ENCODE results near the gene KIF3A.

The KIF3A gene

DNA sequence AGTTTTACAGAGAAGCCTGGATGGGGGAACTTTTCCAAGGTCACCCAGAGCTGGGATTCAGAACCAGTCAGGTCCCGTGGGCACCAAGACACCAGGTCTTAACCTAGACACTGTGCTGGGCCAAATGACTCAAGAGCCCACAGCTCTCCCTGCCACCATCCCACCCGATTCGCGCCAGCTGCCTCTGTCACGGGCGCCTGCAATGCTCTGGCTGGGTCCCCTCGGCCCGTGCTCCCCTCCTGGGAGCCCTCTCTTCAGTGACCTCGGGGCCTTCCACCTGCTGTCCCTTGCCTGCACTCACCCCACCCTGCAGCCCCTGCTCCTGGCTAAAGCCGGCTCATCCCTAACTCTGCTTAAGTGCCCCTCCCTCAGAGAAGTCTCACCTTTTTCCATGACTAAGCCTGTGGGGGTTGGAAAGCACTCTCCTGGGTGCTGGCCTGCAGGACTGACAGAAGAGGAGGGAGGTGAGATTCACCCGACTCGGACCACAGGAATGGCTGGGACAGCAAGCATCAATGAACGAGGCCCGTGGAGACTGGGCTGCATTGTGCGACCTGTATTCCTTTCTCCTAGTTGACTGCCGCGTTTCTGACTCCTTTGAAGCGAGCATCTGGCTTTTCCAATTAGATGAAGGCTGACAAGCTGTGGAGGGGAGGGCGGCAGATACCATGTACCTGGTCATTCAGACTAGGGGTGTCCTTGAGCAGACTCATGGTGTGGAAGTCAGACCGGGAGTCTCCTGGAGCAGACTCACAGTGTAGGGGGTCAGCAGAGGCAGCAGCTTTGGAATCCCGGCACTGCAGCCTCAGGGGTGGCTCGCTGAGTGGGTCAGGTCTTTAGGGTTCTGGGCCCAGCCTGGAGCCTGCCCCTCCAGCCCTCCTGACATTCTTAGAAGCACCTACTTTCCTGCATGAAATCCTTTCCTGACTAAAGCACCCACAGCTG lies 69.3 kb downstream of the KIF3A start:
- POLR2A ChIA-PET (ENCODE audit: low non-redundant PET) = no interaction called here
- DNase-seq (ENCODE audit: low spot score) = no peak
- no peak overlapping the region for H3K27ac ChIP-seq
- CTCF ChIA-PET = interaction anchor here (0.5 to 0.7 kb wide), 2 partner anchors 65 to 132 kb away, joined by 3 read pairs; no protein-coding TSS in a partner anchor
- TF ChIP-seq, protein P1, sequence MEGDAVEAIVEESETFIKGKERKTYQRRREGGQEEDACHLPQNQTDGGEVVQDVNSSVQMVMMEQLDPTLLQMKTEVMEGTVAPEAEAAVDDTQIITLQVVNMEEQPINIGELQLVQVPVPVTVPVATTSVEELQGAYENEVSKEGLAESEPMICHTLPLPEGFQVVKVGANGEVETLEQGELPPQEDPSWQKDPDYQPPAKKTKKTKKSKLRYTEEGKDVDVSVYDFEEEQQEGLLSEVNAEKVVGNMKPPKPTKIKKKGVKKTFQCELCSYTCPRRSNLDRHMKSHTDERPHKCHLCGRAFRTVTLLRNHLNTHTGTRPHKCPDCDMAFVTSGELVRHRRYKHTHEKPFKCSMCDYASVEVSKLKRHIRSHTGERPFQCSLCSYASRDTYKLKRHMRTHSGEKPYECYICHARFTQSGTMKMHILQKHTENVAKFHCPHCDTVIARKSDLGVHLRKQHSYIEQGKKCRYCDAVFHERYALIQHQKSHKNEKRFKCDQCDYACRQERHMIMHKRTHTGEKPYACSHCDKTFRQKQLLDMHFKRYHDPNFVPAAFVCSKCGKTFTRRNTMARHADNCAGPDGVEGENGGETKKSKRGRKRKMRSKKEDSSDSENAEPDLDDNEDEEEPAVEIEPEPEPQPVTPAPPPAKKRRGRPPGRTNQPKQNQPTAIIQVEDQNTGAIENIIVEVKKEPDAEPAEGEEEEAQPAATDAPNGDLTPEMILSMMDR (conservative IDR thresholded peaks at IDR 0.05; ENCODE audit: low read depth) = no peak

DNA sequence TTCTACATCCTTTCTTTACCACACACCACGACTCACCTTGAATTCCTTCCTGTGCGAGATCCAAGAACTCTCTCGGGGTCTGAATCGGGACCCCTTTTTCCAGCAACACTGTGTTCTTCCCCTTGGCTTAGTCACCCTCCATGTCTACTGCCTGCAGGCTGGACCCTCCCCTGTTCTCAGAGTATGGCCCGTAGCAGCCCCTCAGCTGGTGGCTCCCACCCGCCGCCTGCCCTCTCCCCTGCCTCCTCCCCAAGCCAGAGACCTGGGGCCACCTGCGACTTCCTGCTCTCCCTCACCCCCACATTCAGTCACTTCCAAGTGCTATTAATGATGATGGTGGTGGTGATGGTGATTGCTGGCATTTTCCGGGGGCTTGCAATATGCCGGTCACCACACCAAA lies 70.0 kb downstream of the KIF3A start:
- POLR2A ChIA-PET (ENCODE audit: low non-redundant PET) = no interaction called here
- CTCF ChIA-PET = interaction anchor here (0.5 to 0.6 kb wide), 2 partner anchors 28 to 64 kb away, joined by 3 read pairs; no protein-coding TSS in a partner anchor
- DNase-seq (ENCODE audit: low spot score) = no peak
- H3K27ac ChIP-seq = no peak overlapping the region
- TF ChIP-seq, protein P1 (conservative IDR thresholded peaks at IDR 0.05; ENCODE audit: low read depth) = no peak

DNA sequence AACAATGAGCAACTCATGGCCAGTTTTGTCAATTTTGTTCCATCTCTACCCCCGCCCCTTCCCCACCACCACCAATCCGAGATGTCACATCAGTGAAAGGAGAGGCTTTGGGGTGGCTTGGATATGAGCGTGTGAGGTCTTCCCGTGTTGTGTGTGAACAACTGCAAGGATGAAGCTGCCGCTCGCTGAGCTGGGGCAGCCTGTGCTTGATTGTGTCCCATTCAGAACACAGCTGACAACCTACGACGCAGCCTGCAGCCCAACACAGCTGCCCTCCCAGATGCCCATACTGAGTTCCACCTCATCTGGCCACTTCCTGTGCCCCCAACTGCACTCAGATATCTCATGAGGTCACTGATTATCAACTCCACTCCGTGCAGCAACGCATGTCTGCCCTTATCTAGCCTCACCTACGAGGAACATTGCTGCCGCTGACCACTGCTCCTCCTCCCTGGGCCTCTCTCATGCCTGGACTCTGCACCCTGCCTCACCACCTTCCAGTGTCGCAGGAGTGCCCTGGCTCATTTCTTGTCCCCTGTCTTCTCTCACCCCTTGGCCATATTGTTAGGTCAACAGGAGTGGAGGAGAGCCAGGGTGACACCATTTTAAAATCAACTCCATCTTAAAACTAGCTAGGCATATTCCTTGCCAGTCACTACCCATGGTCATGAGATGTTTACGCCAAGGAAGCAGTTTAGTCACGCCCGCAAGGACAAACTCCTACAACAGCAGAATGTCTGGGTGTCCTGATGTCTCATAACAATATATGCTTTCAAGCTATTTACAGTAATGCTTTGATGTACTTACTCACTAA lies 70.8 kb downstream of the KIF3A start:
- ChIA-PET CTCF (interaction anchor here (0.6 kb wide), 1 partner anchor 28 kb away, joined by 3 read pairs; no protein-coding TSS in a partner anchor), POLR2A (ENCODE audit: low non-redundant PET) (no interaction called here)
- H3K27ac ChIP-seq = no peak overlapping the region
- DNase-seq (ENCODE audit: low spot score) = no peak
- TF ChIP-seq, protein P1 (conservative IDR thresholded peaks at IDR 0.05; ENCODE audit: low read depth) = no peak

DNA sequence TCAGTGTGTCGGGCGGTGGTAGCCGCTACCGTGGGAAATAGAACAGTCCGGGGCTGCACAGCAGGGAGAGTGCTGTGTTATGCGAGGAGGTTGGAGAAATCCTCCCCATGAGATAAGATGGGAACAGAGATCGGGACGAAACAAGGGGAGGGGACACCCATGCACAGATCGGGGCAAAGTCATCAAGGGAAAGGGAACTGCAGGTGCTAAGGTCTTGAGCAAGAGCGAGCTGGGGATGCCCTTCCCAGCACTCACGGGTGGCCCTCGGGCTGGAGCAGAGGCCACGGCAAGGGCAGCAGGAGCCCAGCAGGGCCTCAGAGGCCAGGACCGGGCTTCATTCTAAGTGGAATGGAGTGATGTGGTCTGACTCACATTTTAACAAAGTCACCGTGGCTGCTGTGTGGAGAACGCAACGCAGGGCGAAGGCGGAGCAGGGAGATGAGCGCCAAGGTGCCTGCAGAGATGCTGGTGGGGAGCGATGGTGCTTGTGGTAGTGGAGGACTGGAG lies 71.7 kb downstream of the KIF3A start:
- TF ChIP-seq, protein P1 (conservative IDR thresholded peaks at IDR 0.05; ENCODE audit: low read depth) = no peak
- ChIA-PET POLR2A (ENCODE audit: low non-redundant PET) (no interaction called here), CTCF (interaction anchor here (0.6 kb wide), 1 partner anchor 49 kb away, joined by 3 read pairs; no protein-coding TSS in a partner anchor)
- H3K27ac ChIP-seq = no peak overlapping the region
- DNase-seq (ENCODE audit: low spot score) = no peak

DNA sequence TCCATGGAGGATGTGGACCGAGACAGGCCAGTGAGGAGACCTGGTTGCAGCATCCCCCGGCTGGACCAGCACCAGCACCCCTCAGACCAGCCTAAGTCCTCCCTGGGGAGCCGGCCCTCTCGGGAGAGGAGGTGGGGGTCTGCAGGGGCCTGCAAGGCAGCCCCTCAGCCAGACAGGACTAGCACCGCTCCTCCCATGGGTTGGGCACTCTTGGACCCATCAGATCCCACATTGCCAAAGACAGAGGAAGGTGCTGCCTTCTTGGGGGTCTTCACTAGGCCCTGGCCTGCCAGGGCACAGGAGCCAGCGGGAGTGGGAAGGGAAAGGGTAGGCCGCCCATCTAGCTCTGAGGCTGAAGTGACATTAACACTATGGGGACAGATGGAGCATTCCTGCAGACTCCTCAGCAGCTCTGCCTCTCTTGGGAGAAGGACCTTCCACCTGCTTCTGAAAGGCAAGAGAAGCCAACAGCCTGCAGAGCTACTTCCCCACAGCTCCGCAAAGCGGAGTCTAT lies 72.6 kb downstream of the KIF3A start:
- TF ChIP-seq, protein P1 (conservative IDR thresholded peaks at IDR 0.05; ENCODE audit: low read depth) = no peak
- ChIA-PET POLR2A (ENCODE audit: low non-redundant PET) (no interaction called here), CTCF (interaction anchor here (0.7 kb wide), 1 partner anchor 250 kb away, joined by 3 read pairs; no protein-coding TSS in a partner anchor)
- H3K27ac ChIP-seq = no peak overlapping the region
- no peak for DNase-seq (ENCODE audit: low spot score)

Measured in RWPE1 (cell line).